Heart right ventricle (tissue), 16 donors: ENCODE results near the gene LSM10. TPM values are rescaled to one million over a fixed set of nuclear protein-coding genes. Genes with fewer than 3 reads are reported as not detected.
A peak's percentile ranks its signal among the peaks of the same experiment; 100 is the strongest.

Experiments used
- ATAC-seq, 8 donors: fragments of 200-7000 bp; cut with Tn5 transposase; one replicate each; pipeline ENCODE4 v1.9.1; 2020; ENCODE audit warnings: mild to moderate bottlenecking in 8 of 8, moderate library complexity in 8 of 8, moderate number of reproducible peaks in 1 of 8
- DNase-seq, 2 donors: peaks; one replicate each; pipeline ENCODE4 v3.0.0-alpha.2; 2020
- H3K27ac ChIP-seq, 10 donors: fragments of 200-600 bp; sonication (generic) in 2 of 10; one replicate each; pipeline versions ENCODE4 v1.5.0 to v1.8.0; 2020 to 2022; ENCODE audit warnings: mild to moderate bottlenecking in 3 of 10
- H3K27me3 ChIP-seq, 7 donors: fragments of 200-600 bp; one replicate each; pipeline ENCODE4 v1.8.0; 2021 to 2022; ENCODE audit warnings: mild to moderate bottlenecking in 2 of 7
- H3K36me3 ChIP-seq, 9 donors: fragments of 200-600 bp; sonication (generic) in 1 of 9; one replicate each; pipeline versions ENCODE4 v1.5.0 to v1.8.0; 2020 to 2022; ENCODE audit warnings: mild to moderate bottlenecking in 2 of 9
- H3K4me1 ChIP-seq, 9 donors: fragments of 200-600 bp; sonication (generic) in 1 of 9; one replicate each; pipeline versions ENCODE4 v1.5.0 to v1.8.0; 2020 to 2022; ENCODE audit warnings: mild to moderate bottlenecking in 4 of 9
- H3K4me3 ChIP-seq, 10 donors: fragments of 200-600 bp; sonication (generic) in 2 of 10; one replicate each; pipeline versions ENCODE4 v1.5.0 to v1.8.0; 2020 to 2022; ENCODE audit warnings: mild to moderate bottlenecking in 7 of 10, moderate library complexity in 2 of 10
- H3K9me3 ChIP-seq, 11 donors: fragments of 200-600 bp in 10 of 11; sonication (generic) in 2 of 11; one replicate each; pipeline versions ENCODE4 v1.5.0 to v1.8.0; 2013 to 2022; ENCODE audit warnings: mild to moderate bottlenecking in 2 of 11, control low read depth in 1 of 11, moderate library complexity in 1 of 11
- CTCF ChIP-seq, 9 donors: fragments of 200-600 bp; sonication (generic) in 2 of 9; IDR thresholded peaks; one replicate each; pipeline versions ENCODE4 v1.5.0 to v1.8.0; 2021 to 2022; ENCODE audit warnings: antibody characterized with exemption in 9 of 9, mild to moderate bottlenecking in 5 of 9, moderate library complexity in 1 of 9
- WGBS, 2 donors: extraction: QIAGEN DNeasy Blood & Tissue Kit; methylation state at CpG; one replicate each; pipeline ENCODE4 v1.1.7; 2013; ENCODE audit warnings: inconsistent platforms in 1 of 2; 5-methylcytosine and 5-hydroxymethylcytosine counted together
- intact Hi-C, 10 donors: fragments of 100-400 bp; cut with DNase I; formaldehyde crosslinking; loops; one replicate each; pipeline versions ENCODE4 v1.11.1 to v1.14.2; 2022
- polyA plus RNA-seq, 2 donors: library from polyadenylated mRNA; stranded (reverse); fragments of 200-250 nt; gene quantifications; one replicate each; pipeline ENCODE4 v1.2.3, GENCODE V29; 2013
- total RNA-seq, 10 donors: library from RNA; stranded (reverse); fragmentation: NEBNext Ultra II Directional in 3 of 10; extraction: Animal tissue kit (Norgen Biotek cat#: 25700) in 3 of 10; gene quantifications; one replicate each; pipeline versions ENCODE4 v1.2.1 to v1.2.4, GENCODE V29; 2021 to 2023
- donor health status: Arrhythmogenic right ventricular cardiomyopathy.
- donor health status: ischemic (EF 13 %, LVEDD 7.1; RV severe dilation, severe dysfunction).
- donor health status: healthy with polysubstance abuse.
- donor health status: DM: no; HTN: yes; CAD: no.
- donor health status: DM: no; HTN: no; CAD: no.
- donor health status: ischemic (EF 25% LVEDD 6.9; RV normal size, moderate dysfunction).
- donor health status: ischemic (EF 25% LVEDD 5.7; RV mildly dilated, moderate dysfunction).
- donor health status: healthy.
- donor health status: DM: yes; HTN: yes; CAD: no.
- donor health status: Ischemic cardiomyopathy.
- donor health status: ischemic (EF 35%, LVEDD 5.7; RV mildly dilated, moderate dysfunction).
- donor health status: nonischemic (EF 11% LVEDD 7.7; RV severe dilation, severe dysfunction).
- donor health status: DM: yes; HTN: yes; CAD: no.
- donor health status: PGD.
- donor health status: ischemic (EF 29% LVEDD 5.4; RV normal size, mild dysfunction).
- donor health status: nonischemic (EF 23%, LVEDD 6.1; RV moderate dilation, normal function).

The LSM10 gene
- total and polyA plus RNA-seq, 12 donors: 35.2 to 82.6 (median 46.2) TPM

DNA sequence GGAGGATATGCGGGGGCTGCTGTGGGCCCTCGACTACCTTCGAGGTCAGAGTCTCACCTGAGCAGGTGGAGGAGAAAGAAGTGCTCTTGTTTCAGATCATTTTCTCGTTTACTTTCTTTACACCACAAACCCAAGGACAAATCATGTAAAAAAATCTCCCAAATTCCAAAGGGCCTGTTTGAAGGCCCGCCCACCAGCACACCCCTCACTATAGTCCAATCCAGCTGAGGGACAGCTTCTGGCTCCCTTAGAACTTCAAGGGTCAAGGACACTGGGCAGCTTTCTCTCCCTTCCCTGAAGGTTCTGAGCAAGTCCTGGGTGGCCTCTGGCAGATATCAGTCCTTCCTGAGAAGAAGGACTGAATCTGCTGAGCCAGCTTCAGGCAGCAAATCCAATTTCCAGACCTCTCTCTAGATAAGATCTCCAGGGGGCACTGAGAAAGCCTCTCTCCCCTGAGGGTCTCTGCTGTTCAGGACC lies 17.5 kb downstream of the LSM10 start:
- Histone ChIP-seq H3K9me3 (no peaks in the 10 kb centered on the region), H3K27ac (peak overlapping the region in 2 of 10 donors; percentile 21 to 25), H3K4me1 (peaks cover 13 to 96% (median 87%) of the 10 kb centered on the region in 9 donors), H3K4me3 (no peak overlapping the region), H3K27me3 (no peaks in the 10 kb centered on the region), H3K36me3 (peaks cover 0 to 12% (median 0%) of the 10 kb centered on the region in 9 donors)
- intact Hi-C loops: loop anchor here in 2 of 10 donors (10.0 kb wide), 2 partner anchors 155 to 235 kb away; partner anchors contain the start of genes THRAP3 (in 1 of the 2) and TRAPPC3 (in 1 of the 2)
- ATAC-seq (no peak), DNase-seq (no peak)
- WGBS, 2 donors: 72 to 86% methylated on average over 5 of the region's 5 CpGs
- no peak for TF ChIP-seq CTCF (IDR thresholded peaks at IDR 0.05)

DNA sequence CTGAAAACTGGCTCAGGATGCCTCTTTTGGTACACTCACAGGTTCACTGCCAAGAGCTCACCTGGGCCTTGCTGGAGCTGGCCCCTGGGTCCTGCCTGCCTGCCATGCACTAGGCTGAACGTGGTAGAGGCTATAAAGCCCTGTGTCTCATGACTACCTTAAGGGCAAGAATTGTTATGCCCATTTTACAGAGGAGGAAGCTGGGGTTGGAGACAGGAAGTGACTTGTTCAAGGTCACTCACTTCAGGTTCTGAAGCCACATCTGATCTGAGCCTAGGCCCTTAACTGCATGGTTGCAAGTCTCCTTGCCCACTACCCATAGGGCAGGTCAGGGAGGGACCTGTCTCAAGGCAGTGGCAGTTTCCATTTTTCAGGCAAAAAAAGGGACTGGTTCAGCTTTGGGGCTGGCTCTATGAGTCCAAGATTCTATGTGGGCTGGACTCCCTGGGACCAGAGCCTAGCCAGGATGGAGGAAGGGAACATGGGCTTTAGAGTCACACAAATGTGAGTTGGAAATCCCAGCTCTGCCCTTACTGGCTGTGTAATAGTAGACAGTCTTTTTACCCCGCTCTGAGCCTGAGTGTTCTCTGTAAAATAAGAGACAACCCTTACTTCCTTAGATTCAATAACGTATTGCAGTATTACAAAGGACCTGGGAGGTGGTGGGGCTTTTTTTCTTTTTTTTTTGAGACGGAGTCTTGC lies 19.8 kb downstream of the LSM10 start:
- WGBS, 2 donors: 70 to 78% methylated on average over 4 of the region's 4 CpGs
- Histone ChIP-seq H3K9me3 (no peaks in the 10 kb centered on the region), H3K4me1 (peaks cover 26 to 96% (median 87%) of the 10 kb centered on the region in 9 donors), H3K36me3 (peaks cover 0 to 13% (median 0%) of the 10 kb centered on the region in 9 donors), H3K4me3 (no peak overlapping the region), H3K27ac (peak overlapping the region in 8 of 10 donors; percentile 3 to 95 (median 16)), H3K27me3 (no peaks in the 10 kb centered on the region)
- no peak for TF ChIP-seq CTCF (IDR thresholded peaks at IDR 0.05)
- ATAC-seq (no peak), DNase-seq (no peak)
- intact Hi-C loops: no loop called here

- no peak for TF ChIP-seq CTCF (IDR thresholded peaks at IDR 0.05)
- ATAC-seq: no peak
- peak overlapping the region; percentile 5 to 98 (median 94) for H3K27ac ChIP-seq
- H3K4me3 ChIP-seq: no peak overlapping the region
- 85 to 92% methylated on average over 3 of the region's 3 CpGs for WGBS, 2 donors
- DNase-seq: no peak
- H3K4me1 ChIP-seq: peaks cover 42 to 90% (median 72%) of the 10 kb centered on the region in 9 donors
- H3K27me3 ChIP-seq: no peaks in the 10 kb centered on the region
- H3K9me3 ChIP-seq: no peaks in the 10 kb centered on the region
- intact Hi-C loops: no loop called here
- H3K36me3 ChIP-seq: peaks cover 0 to 27% (median 0%) of the 10 kb centered on the region in 9 donors
Measured at GRCh38 chr1:36372617-36373016, 25.1 kb downstream of the LSM10 start.

DNA sequence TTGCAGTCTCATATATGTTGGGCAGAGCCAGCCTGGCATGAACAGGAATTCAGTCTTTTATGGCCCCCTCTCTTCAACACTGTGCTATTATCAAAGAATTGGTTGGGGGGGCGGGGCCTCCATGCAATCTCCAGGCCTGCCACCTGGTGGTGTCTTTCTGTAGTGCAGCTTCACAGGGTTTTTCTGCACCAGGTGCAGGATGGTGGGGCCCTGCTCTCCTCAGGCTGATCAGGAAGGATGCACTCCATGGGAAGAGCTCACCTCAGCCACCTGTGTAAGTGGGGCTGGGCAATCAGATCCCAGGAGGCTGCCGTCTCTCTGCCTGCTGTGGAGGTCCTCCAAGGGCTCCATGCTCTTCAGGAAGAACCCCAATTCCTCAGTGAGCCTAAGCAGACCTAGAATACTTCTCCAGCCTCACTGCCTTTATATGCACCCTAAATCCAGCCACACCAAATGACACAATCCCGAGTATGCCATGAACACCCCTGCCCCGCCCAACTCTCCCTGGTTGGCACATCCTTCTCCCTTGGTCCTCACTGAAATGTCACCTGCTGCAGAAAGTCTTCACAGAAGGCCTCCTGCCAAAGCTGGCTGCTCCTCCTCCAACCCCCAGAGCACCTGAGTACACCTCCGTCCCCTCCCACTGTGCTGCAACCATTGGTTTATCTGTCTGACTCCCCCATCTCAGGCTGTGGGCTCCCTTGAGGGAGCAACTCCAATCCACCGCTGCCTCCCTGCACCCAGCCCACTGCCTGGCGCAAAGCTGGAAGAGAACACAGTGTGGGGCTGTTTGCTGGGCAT lies 28.4 kb downstream of the LSM10 start:
- peak overlapping the region in 5 of 10 donors; percentile 1 to 46 (median 13) for H3K27ac ChIP-seq

More for the DNA sequence above, 28.4 kb downstream of the LSM10 start:
- 63 to 68% methylated on average over 7 of the region's 7 CpGs for WGBS, 2 donors
- H3K4me3 ChIP-seq: no peak overlapping the region
- DNase-seq (peak; percentile 66 to 79), ATAC-seq (peak in 3 of 8 donors; percentile 21 to 41 (median 26))
- H3K36me3 ChIP-seq: peaks cover 0 to 32% (median 0%) of the 10 kb centered on the region in 9 donors
- peak; percentile 91 to 97 (median 94) for TF ChIP-seq CTCF (IDR thresholded peaks at IDR 0.05)
- no peaks in the 10 kb centered on the region for H3K9me3 ChIP-seq
- peaks cover 40 to 89% (median 66%) of the 10 kb centered on the region in 9 donors for H3K4me1 ChIP-seq
- intact Hi-C loops: loop anchor here in 5 of 10 donors (5.0 to 10.0 kb wide), 4 partner anchors 42 to 64 kb away; partner anchors contain the start of genes SH3D21 (in 3 of the 5) and EVA1B (in 1 of the 5)
- H3K27me3 ChIP-seq: no peaks in the 10 kb centered on the region
